T47D (cell line): ENCODE data around the gene TEX54.

Source experiments
- DNase-seq, 2 experiments: peaks; one replicate each; pipeline versions ENCODE4 v3.0.0 to v3.0.0-alpha.2; 2011 to 2012; ENCODE audit warnings: low read depth in 1 of 2, low spot score in 1 of 2
- JUND ChIP-seq: IDR thresholded peaks from 2 replicates; pipeline ENCODE4 v1.6.1; 2012; ENCODE audit warnings: low read depth
- in situ Hi-C: cut with HindIII; loops from 2 replicates; pipeline ENCODE4 v1.10.0; 2016; ENCODE audit warnings: low sequenced_read_pairs, low pct_unique_long_range_greater_than_20kb

The TEX54 gene

GRCh38 chr11:62832336-62833234 lies at the start of gene TEX54:
TSS of gene TEX54 (minus strand) at chr11:62832841.
- DNase-seq = no peak
- TF ChIP-seq JUND = no peak
- in situ Hi-C loops = no loop called here

- no peak for TF ChIP-seq JUND
- DNase-seq = no peak
- in situ Hi-C loops = no loop called here
Measured at GRCh38 chr11:62882431-62882749, 49.7 kb upstream of the TEX54 start.

- in situ Hi-C loops = no loop called here
- DNase-seq = peak; percentile 79 to 99
- peak; percentile 93 for TF ChIP-seq JUND
Measured at GRCh38 chr11:62881579-62882430, 49.2 kb upstream of the TEX54 start.

- no peak for TF ChIP-seq JUND
- in situ Hi-C loops = no loop called here
- DNase-seq = peak; percentile 84 to 95
Measured at GRCh38 chr11:62880803-62881578, 48.4 kb upstream of the TEX54 start, which contains the start of gene SLC3A2. TSS of gene SLC3A2 (plus strand) at chr11:62880896. CDS start at chr11:62881024, 128 bp downstream.

- in situ Hi-C loops = no loop called here
- DNase-seq = no peak
- no peak for TF ChIP-seq JUND
Measured at GRCh38 chr11:62880231-62880802, 47.7 kb upstream of the TEX54 start.

- no peak for TF ChIP-seq JUND
- DNase-seq = no peak
- in situ Hi-C loops = no loop called here
Measured at GRCh38 chr11:62879235-62879978, 46.8 kb upstream of the TEX54 start.

- in situ Hi-C loops = no loop called here
- DNase-seq = no peak
- TF ChIP-seq JUND = no peak
Measured at GRCh38 chr11:62876712-62877111, 44.1 kb upstream of the TEX54 start.

GRCh38 chr11:62875698-62876478 lies 43.2 kb upstream of the TEX54 start:
- DNase-seq = peak in 1 of 2 experiments; percentile 90
- no peak for TF ChIP-seq JUND
- in situ Hi-C loops = no loop called here

GRCh38 chr11:62874851-62875250 lies 42.2 kb upstream of the TEX54 start:
- DNase-seq = no peak

GRCh38 chr11:62865635-62866034 lies 33.0 kb upstream of the TEX54 start:
- no peak for DNase-seq
- TF ChIP-seq JUND = no peak
- in situ Hi-C loops = no loop called here

More at GRCh38 chr11:62874851-62875250, 42.2 kb upstream of the TEX54 start:
- in situ Hi-C loops = no loop called here
- no peak for TF ChIP-seq JUND
